GM12892 (cell line): ENCODE results near the gene PRKCZ.

Experiments
- POLR2A ChIP-seq: IDR thresholded peaks from 2 replicates; pipeline ENCODE4 v1.6.1; 2011; ENCODE audit warnings: low read depth, low read length, control low read depth
- POLR2AphosphoS5 ChIP-seq: IDR thresholded peaks from 2 replicates; pipeline ENCODE4 v1.6.1; 2011; ENCODE audit warnings: low read depth, low read length, control low read depth

DNA sequence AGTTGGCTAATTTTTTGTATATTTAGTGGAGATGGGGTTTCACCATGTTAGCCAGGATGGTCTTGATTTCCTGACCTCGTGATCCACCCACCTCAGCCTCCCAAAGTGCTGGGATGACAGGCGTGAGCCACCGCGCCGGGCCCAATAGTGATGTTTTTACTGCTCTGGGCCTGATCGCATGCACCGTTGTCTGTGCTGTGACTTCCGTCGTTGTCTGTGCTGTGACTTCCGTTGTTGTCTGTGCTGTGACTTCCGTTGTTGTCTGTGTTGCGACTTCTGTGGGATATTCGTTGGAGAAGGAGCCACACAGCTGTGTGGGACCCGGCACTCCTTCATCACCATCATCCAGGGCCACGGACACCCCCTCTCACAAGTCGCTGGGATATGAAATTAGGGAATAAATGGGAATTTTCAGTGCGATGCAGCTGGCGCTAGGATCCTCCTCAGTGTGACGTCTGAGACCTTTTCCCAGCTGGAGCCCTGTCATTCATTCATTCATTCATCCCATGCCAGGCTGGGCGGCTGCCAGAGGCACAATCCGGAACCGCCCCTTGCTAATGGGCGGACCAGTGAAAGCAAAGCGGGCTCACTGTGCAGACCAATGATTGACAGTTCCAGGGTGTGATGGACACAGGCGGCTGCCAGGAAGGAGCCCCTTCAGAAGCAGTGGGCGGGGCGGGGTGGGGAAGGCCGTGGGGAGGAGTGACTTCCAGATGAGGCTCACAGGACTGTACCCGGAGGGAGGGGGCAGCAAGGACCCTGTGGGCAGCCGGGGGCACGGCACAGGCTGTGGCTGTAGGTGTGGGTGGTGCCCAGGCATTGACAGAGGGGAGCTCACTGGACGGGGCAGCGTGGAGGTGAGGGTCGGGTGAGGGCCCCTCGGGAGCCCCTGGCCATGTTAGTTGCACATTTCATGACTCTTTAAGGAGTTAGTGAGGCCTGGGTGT, 48.9 kb downstream of the PRKCZ start:
- no peak for TF ChIP-seq POLR2A
- TF ChIP-seq POLR2AphosphoS5 = no peak
